AG04449 (cell line): Measurements from ENCODE around the gene SMIM23.

Source experiments
- CTCF ChIA-PET: fragments of 350-600 bp; formaldehyde crosslinking; extraction: SDS; loops from one replicate; lab custom pipeline; 2021; ENCODE audit warnings: antibody characterized with exemption; lab: Yijun Ruan, JAX
- POLR2A ChIA-PET: fragments of 400-600, 350-600 bp; formaldehyde crosslinking; extraction: SDS; loops from one replicate; lab custom pipeline; 2020; ENCODE audit warnings: antibody characterized with exemption, inconsistent platforms; lab: Yijun Ruan, JAX
- DNase-seq: peaks from one replicate; pipeline ENCODE4 v3.0.0-alpha.2; 2010; ENCODE audit warnings: low read depth, low spot score
- H3K4me3 ChIP-seq: 2 replicates; pipeline ENCODE4 v1.5.1; 2011; ENCODE audit warnings: low read depth, mild to moderate bottlenecking, control low read depth, low read length
- TF ChIP-seq, protein P1 (sequence below): IDR thresholded peaks from one replicate; pipeline ENCODE4 v1.5.1; 2011; ENCODE audit warnings: mild to moderate bottlenecking, moderate library complexity, low read length, control low read depth, inconsistent platforms; ENCODE audit not compliant: insufficient read depth; ENCODE audit errors: missing control alignments

Gene SMIM23

DNA sequence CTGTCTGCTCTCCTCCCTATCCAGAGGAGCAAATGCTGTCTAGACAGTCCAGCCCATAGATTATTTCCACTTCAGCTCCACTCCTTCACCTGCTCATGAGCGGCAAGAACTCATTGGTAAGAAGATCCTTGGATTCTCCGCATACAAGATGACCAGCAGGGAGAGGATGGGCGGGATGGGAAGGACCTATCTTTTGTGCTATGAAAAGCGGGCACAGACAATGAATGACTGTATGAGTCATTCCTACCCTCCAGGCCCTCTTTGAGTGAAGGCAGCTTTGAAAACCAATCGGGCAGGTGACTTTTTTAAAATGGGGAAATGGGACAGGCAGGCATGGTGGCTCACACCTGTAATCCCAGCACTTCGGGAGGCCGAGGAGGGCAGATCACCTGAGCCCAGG, 49.4 kb downstream of the SMIM23 start:
- TF ChIP-seq, protein P1, sequence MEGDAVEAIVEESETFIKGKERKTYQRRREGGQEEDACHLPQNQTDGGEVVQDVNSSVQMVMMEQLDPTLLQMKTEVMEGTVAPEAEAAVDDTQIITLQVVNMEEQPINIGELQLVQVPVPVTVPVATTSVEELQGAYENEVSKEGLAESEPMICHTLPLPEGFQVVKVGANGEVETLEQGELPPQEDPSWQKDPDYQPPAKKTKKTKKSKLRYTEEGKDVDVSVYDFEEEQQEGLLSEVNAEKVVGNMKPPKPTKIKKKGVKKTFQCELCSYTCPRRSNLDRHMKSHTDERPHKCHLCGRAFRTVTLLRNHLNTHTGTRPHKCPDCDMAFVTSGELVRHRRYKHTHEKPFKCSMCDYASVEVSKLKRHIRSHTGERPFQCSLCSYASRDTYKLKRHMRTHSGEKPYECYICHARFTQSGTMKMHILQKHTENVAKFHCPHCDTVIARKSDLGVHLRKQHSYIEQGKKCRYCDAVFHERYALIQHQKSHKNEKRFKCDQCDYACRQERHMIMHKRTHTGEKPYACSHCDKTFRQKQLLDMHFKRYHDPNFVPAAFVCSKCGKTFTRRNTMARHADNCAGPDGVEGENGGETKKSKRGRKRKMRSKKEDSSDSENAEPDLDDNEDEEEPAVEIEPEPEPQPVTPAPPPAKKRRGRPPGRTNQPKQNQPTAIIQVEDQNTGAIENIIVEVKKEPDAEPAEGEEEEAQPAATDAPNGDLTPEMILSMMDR, result no peak
- POLR2A ChIA-PET, result no interaction called here
- CTCF ChIA-PET, result interaction anchor here (1.8 kb wide), 1 partner anchor 205 kb away, joined by 5 read pairs; no protein-coding TSS in a partner anchor
- DNase-seq, result no peak
- H3K4me3 ChIP-seq, result no peak overlapping the region

DNA sequence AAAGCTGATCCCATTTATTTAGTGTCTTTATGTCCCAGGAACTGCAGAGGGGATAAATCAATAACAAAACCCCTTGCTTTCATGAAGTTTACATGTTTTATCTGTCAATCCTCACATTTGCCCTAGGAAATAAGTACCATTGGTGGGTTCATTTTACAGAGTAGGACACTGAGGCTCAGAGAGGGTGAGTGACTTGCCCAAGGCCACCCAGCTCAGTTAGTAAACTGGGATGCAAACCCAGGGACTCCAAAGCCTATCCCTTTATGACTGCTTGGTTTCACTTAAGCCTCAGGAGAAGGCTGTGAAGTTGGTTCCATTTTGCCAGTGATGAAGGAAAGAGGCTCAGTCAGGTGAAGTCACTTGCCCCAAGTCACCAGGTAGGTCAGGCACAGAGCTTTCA, 51.9 kb downstream of the SMIM23 start:
- ChIA-PET POLR2A (no interaction called here), CTCF (interaction anchor here (1.4 kb wide), 1 partner anchor 9 kb away, joined by 4 read pairs; no protein-coding TSS in a partner anchor)
- DNase-seq, result no peak
- TF ChIP-seq, protein P1, result no peak
- H3K4me3 ChIP-seq, result no peak overlapping the region

GRCh38 chr5:171838066-171838465, 52.4 kb downstream of the SMIM23 start:
- POLR2A ChIA-PET, result no interaction called here
- TF ChIP-seq, protein P1, result no peak
- CTCF ChIA-PET, result no interaction called here
- DNase-seq, result no peak
- H3K4me3 ChIP-seq, result no peak overlapping the region

GRCh38 chr5:171839112-171839511, 53.5 kb downstream of the SMIM23 start:
- no peak overlapping the region for H3K4me3 ChIP-seq

GRCh38 chr5:171840066-171840465, 54.4 kb downstream of the SMIM23 start:
- TF ChIP-seq, protein P1, result no peak
- POLR2A ChIA-PET, result no interaction called here
- CTCF ChIA-PET, result interaction anchor here (0.6 to 1.6 kb wide), 3 partner anchors 10 to 18 kb away, joined by 3 to 4 read pairs (median 4); no protein-coding TSS in a partner anchor
- no peak overlapping the region for H3K4me3 ChIP-seq
- no peak for DNase-seq

More at GRCh38 chr5:171839112-171839511, 53.5 kb downstream of the SMIM23 start:
- no peak for DNase-seq
- CTCF ChIA-PET, result interaction anchor here (1.4 kb wide), 1 partner anchor 11 kb away, joined by 4 read pairs; no protein-coding TSS in a partner anchor
- TF ChIP-seq, protein P1, result no peak
- POLR2A ChIA-PET, result no interaction called here
